Memory B cell (primary cell): ENCODE results near the gene ACOX2.

Experiments used
- ATAC-seq: fragments of 150-1000 bp; cut with Tn5 transposase; 2 replicates; pipeline ENCODE4 v1.10.0; 2021; ENCODE audit warnings: low read depth, mild to moderate bottlenecking, moderate library complexity
- DNase-seq, 2 donors: peaks; one replicate each; pipeline ENCODE4 v3.0.0; 2022; ENCODE audit warnings: low spot score in 2 of 2
- H3K27ac Mint-ChIP-seq: one replicate; pipeline ENCODE4 v1.8.0; 2022; ENCODE audit warnings: mild to moderate bottlenecking, moderate library complexity, mixed read lengths
- H3K27me3 Mint-ChIP-seq: one replicate; pipeline ENCODE4 v1.8.0; 2022; ENCODE audit warnings: mixed read lengths
- H3K36me3 Mint-ChIP-seq: one replicate; pipeline ENCODE4 v1.8.0; 2022; ENCODE audit warnings: mild to moderate bottlenecking, mixed read lengths
- H3K4me1 Mint-ChIP-seq: one replicate; pipeline ENCODE4 v1.8.0; 2022; ENCODE audit warnings: mixed read lengths
- H3K4me3 Mint-ChIP-seq: one replicate; pipeline ENCODE4 v1.8.0; 2022; ENCODE audit warnings: mild to moderate bottlenecking, moderate library complexity, mixed read lengths
- H3K9me3 Mint-ChIP-seq: one replicate; pipeline ENCODE4 v1.8.0; 2022; ENCODE audit warnings: mixed read lengths

Gene ACOX2

DNA sequence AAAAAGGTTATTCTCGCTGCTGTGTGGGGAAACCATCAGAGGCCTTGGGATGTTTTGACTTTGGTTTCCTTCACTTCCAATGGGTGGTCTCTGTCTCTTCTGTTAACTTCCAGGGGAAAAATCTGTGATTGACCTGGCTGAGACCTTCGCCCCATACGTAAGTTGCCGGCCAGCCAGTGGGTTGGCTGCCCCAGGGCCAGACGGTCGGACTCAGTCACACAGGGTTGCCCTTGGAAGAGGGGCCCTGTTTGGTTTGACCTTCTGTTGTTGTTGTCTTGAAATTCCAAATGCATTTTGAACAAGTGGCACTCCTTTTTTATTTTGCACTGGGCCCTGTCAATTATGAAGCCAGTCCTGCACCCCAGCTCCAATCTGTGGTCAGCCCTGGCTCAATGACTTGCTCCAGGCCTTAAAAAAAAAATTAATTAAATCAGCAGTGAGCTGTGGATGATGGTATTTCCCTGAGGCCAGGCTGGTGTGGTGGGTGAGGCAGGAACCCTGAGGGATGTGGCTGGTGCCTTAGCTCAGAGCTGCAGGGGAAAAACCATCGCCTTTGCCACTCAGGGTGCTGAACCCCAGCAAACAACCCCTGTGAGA, 35.7 kb upstream of the ACOX2 start:
- H3K4me3 Mint-ChIP-seq: no peak overlapping the region
- peaks cover 2% of the 10 kb centered on the region for H3K9me3 Mint-ChIP-seq
- H3K27ac Mint-ChIP-seq: no peak overlapping the region
- H3K27me3 Mint-ChIP-seq: peaks cover 10% of the 10 kb centered on the region
- no peaks in the 10 kb centered on the region for H3K36me3 Mint-ChIP-seq
- peaks cover 7% of the 10 kb centered on the region for H3K4me1 Mint-ChIP-seq
- no peak for DNase-seq
- no peak for ATAC-seq

DNA sequence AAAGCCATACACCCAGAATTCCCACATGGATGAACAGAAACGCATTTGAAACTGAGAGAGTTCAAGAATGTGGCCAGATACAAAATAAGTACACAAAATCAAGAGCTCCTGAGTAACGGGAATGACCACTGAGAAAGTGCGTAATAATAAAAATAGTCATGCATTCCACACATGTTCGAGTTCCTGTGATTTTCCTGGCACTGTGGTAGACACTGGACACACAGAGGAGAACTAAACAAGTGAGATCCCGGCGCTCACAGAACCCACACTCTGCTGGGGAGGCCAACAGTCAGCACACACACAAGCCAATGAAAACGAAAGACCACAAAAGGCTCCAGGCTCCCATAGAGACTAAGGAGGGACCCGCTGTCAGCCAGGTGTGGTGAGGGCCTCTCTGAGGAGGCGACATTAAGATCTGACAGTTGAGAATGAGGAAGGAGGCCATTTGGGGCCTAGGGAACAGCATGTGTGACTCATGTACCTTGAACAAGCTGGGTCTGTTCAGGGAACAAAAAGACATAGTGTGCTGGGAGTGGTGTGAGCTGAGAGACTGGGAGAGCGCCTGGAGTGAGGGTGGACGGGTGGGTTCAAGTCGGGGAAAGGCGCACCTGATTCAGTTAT, 35.1 kb upstream of the ACOX2 start:
- ATAC-seq (no peak), DNase-seq (no peak)
- Mint-ChIP-seq H3K27me3 (peaks cover 7% of the 10 kb centered on the region), H3K27ac (no peak overlapping the region), H3K36me3 (no peaks in the 10 kb centered on the region), H3K4me1 (peaks cover 7% of the 10 kb centered on the region), H3K9me3 (peaks cover 2% of the 10 kb centered on the region), H3K4me3 (no peak overlapping the region)

DNA sequence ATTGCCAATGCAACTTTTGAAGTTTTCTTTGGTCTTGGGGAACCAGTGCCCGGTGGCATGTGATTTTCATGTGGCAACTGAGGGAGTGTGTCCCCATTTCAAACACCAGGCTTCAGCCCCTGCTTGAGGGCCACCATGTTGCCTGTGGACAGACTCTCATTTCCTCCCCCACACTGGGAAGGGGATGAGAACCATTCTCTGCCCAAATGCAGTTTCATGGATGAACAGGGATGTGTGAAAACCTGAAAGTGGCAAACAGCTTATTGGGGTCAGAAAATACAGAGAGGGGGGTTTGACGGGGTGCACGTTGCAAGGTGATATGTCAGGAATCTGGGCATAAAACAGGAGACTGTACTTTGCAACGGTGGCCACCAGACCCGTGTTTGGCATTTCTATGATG, 33.9 kb upstream of the ACOX2 start:
- H3K9me3 Mint-ChIP-seq: peaks cover 2% of the 10 kb centered on the region
- no peaks in the 10 kb centered on the region for H3K36me3 Mint-ChIP-seq
- no peak overlapping the region for H3K4me3 Mint-ChIP-seq
- H3K27ac Mint-ChIP-seq: no peak overlapping the region
- H3K27me3 Mint-ChIP-seq: peaks cover 7% of the 10 kb centered on the region
- ATAC-seq (no peak), DNase-seq (no peak)
- peaks cover 7% of the 10 kb centered on the region for H3K4me1 Mint-ChIP-seq

DNA sequence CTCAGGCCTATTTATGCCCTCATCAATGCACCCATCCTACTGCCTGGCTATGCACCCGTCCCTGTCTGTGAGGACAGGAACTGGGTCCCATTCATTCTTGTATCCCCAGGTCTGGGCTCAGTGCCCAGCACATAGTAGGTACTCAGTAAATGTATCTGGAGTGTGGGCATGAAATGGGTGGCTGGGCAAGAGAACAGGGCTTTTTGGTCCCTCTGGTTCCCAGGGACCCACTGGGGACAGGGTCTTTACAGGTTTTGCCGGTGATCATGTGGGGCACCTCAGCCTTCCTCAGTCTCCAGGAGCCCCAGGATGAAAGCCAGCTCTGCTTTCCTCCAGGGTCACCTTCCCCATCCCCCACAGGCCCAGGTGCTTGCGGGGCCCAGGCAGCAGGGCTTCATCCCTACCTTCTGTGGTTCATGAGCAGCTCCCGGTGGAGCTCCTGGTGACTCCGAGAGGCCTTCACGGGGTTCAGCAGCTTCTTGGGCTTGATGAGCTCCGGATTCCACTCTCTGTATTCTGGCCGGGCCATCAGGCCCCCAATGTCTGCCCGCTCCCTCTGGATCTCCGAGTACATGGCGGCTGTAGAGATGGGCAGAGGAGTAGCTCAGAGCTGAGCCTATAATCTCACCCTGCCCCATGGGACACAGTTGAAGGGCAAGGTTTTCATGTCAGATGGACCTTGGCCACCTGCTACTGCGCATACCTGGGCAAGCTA, 32.5 kb upstream of the ACOX2 start:
- Mint-ChIP-seq H3K27me3 (peaks cover 7% of the 10 kb centered on the region), H3K9me3 (peaks cover 2% of the 10 kb centered on the region), H3K4me3 (peak overlapping the region; percentile 85), H3K27ac (no peak overlapping the region), H3K4me1 (peaks cover 7% of the 10 kb centered on the region), H3K36me3 (no peaks in the 10 kb centered on the region)
- DNase-seq (no peak), ATAC-seq (no peak)

DNA sequence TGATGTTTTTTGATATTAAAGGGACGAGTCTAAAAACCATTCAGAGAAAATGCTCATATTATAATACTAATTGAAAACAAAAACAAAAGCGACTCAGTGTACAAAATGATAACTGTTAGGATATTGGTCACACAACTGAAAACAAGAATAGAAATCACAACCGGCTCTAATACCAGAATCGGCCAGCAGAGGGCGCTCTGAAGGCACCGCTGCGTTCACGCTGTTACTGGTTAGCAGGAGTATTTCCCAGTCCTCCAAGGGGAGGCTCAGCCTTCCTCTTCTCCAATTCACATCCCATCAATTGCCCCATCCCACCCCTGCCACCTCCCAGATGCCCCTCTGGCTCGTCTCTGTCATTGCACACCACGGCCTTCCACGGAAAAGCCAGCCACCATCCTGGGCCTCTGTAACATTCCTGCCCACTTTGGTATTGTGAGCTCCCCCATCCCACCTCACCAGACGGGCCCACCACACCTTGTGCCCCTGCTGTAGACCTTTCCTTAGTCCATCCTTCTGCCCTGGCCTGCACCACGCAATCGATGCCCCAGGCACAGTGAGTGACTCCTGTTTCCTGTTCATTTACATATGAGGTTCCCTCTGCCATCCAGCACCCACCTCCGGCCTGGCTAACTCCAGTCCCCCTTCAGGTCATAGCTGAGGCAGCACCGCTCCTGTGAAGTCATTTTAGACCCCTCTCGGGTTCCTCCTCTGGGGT, 31.7 kb upstream of the ACOX2 start:
- DNase-seq (peak; percentile 72 to 80), ATAC-seq (peak; percentile 61)
- Mint-ChIP-seq H3K9me3 (peaks cover 5% of the 10 kb centered on the region), H3K27me3 (peaks cover 5% of the 10 kb centered on the region), H3K36me3 (no peaks in the 10 kb centered on the region), H3K4me3 (peak overlapping the region; percentile 85), H3K27ac (no peak overlapping the region), H3K4me1 (peaks cover 7% of the 10 kb centered on the region)

DNA sequence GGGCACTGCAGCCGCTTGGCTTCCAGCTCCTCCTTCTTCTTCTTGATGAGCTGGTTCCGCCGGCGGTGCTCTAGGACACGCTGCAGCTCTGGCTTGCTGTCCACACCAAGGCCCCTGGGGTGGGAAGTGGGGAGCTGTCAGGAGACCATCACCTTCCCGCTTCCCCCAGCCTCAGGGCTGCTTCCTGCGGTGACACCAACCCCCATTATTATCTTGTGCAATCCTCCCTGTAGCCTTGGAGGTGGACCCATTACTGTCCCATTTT, 30.2 kb upstream of the ACOX2 start:
- Mint-ChIP-seq H3K27me3 (peaks cover 9% of the 10 kb centered on the region), H3K36me3 (no peaks in the 10 kb centered on the region), H3K9me3 (peaks cover 5% of the 10 kb centered on the region), H3K27ac (no peak overlapping the region), H3K4me1 (peaks cover 7% of the 10 kb centered on the region), H3K4me3 (no peak overlapping the region)
- DNase-seq (no peak), ATAC-seq (no peak)

DNA sequence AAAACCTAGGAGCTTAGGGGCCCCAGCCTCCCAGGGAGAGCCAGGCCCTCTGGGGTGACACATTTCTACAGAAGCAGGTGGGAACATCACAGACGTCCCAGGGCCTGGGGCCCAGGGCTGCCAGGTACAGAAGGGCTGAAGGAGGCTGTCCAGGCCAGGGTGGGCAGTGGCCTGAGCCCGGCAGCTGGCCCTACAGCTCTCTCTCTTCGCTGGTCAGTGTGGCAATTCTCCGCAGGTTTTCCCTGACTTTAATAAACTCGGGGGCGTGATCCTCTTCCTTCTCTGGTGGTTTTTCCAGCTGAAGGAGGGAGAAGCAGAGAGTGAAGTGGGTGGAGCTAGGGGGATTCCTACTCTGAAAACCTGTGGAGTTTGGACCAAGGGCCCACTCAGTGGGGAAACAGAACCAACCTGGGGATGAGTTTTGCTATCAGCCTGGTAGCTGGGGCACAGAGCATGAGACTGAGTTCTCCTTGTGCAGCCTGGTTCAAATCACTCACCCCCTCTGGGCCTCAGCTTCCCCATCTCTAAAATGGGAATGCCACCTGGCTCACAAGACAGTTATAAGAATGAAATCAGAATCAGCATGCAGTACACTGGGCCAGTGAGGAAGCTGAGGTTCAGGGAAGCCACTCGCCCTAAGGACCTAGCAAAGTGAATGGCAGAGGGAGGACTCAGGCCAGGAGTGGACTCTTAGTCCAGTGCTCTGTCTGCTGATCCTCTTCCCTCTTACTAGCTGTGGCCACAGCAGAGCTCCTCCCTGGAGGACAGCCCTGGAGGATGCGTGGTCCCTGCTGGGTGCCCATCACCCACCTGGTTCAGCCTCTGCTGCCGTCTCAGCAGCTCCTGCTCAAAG, 29.6 kb upstream of the ACOX2 start:
- ATAC-seq (no peak), DNase-seq (no peak)
- no peaks in the 10 kb centered on the region for H3K36me3 Mint-ChIP-seq
- peaks cover 7% of the 10 kb centered on the region for H3K4me1 Mint-ChIP-seq
- H3K4me3 Mint-ChIP-seq: no peak overlapping the region
- peaks cover 8% of the 10 kb centered on the region for H3K27me3 Mint-ChIP-seq
- peaks cover 4% of the 10 kb centered on the region for H3K9me3 Mint-ChIP-seq
- no peak overlapping the region for H3K27ac Mint-ChIP-seq

DNA sequence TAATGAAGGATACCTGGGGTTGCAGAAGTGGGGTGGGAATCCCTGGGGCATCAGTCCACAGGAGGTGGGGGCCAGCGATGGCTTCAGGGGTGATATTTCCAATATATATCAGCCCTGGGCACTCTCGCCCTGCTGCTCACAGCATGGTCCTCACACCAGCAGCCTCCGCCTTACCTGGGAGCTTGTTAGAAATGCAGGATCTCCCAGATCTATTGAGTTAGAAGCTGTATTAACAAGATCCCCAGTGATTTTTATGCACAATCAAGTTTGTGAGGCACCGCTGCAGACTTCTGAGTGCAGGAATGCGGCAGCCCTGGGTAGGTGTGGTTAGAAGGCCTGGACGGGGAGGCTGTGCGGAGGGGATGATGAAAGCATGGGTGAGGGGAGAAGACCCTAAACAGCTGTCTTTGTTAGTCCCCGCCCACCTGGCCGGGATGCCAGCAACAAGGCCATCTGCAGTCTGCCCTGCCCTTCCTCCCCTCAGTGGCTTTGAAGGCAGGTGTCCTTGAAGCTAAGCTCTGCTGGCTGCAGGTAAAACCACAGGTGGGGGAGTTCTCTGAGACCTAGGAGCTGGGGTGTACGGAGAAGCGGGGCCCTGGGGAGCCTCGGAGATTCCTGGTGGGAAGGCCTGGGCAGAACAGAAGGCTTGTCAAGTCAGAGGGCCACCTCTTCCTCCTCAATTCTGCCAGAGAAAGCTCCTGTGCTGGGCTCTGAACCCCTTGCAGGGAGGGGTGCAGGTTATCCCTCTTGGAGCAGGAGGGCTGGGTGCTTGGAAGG, 28.8 kb upstream of the ACOX2 start:
- DNase-seq (no peak), ATAC-seq (no peak)
- Mint-ChIP-seq H3K4me3 (no peak overlapping the region), H3K27me3 (peaks cover 8% of the 10 kb centered on the region), H3K9me3 (peaks cover 4% of the 10 kb centered on the region), H3K36me3 (no peaks in the 10 kb centered on the region), H3K4me1 (peaks cover 7% of the 10 kb centered on the region), H3K27ac (no peak overlapping the region)

DNA sequence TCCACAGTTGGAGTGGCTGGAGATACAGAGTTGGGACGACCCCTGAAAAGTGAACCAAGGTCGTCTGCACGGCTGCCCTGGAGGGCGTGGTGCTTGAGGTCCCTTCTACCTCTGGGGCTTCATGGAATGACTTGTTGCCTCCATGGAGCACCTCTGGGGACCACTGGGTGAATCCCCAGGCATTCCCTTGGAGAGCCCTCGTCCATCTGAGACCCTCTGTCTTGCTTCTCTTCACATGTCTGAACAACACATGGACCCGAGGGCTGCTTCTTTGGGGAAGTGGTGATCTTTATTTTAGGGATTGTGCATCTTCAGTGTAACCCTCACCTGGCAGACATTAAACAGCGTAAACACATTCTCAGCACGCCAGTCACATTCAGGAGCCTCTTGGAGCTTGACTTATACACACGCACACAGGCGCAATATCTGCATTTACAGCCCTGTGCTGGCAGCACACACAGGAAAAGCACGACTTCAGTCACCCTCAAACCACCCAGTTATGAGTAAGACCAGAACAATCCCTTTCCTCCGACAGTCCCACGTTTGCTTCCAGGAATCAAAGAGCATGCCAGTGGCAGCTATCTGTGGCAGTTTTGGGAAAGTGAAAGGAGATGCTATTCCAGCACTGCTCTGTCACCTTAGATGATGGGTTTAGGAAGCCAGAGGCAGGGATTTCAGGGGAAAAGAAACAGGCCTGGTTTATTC, 27.6 kb upstream of the ACOX2 start:
- no peak for ATAC-seq
- no peak for DNase-seq
- peaks cover 7% of the 10 kb centered on the region for H3K4me1 Mint-ChIP-seq
- peaks cover 4% of the 10 kb centered on the region for H3K9me3 Mint-ChIP-seq
- no peak overlapping the region for H3K27ac Mint-ChIP-seq
- H3K36me3 Mint-ChIP-seq: no peaks in the 10 kb centered on the region
- peaks cover 8% of the 10 kb centered on the region for H3K27me3 Mint-ChIP-seq
- no peak overlapping the region for H3K4me3 Mint-ChIP-seq

DNA sequence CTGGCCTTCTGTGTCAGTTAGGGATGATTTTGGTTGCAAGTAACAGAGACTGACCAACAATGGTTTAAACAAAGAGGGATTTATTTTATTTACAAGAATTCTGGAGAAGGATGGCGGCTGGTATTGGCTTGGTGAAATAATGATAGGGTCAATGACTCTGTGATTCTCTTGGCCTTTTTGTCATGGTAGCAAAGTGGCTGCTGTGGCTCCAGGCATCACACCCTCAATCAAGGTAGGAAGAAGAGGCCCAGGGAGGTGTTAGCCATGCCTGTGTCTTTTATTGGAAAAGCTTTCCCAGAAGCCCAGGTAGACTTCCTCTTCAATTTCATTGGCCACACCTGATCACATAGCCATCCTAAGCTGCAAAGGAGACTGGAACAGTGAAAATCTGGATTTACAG, 27.1 kb upstream of the ACOX2 start:
- H3K4me3 Mint-ChIP-seq: no peak overlapping the region
- peaks cover 5% of the 10 kb centered on the region for H3K4me1 Mint-ChIP-seq
- no peak for ATAC-seq
- peaks cover 8% of the 10 kb centered on the region for H3K27me3 Mint-ChIP-seq
- no peak overlapping the region for H3K27ac Mint-ChIP-seq
- H3K9me3 Mint-ChIP-seq: peaks cover 4% of the 10 kb centered on the region
- H3K36me3 Mint-ChIP-seq: no peaks in the 10 kb centered on the region
- DNase-seq: no peak

DNA sequence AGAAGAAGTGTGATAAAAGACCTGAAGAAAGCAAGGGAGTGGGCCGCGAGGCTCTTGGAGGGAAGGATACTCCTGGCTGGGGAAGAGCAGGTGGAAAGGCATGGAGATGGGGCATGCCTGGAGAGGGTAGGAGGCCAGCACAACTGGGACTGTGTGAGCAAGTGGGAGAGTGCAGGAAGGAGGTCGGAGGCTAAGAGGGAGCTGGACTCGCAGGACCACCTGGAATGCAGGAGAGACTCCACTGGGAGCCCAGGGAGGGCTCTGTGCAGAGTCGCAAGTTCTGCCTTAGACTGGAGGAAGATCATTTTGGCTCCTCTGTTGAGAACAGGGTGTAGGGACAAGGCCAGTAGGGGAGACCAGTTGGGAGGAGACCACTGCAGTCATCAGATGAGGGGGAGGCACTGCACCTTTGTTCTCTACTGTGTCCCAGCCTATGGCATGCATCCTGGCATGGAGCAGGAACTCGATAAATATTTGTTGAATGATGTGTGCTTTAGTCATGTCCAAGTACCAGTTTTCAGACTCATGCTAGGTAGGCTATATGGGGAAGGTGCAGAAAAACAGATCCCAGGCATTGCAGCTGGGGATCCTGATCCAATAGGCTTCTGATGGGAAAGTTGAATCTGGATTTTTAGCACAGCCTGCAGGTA, 26.5 kb upstream of the ACOX2 start:
- Mint-ChIP-seq H3K4me3 (no peak overlapping the region), H3K36me3 (no peaks in the 10 kb centered on the region), H3K9me3 (peaks cover 4% of the 10 kb centered on the region), H3K27me3 (peaks cover 8% of the 10 kb centered on the region), H3K4me1 (no peaks in the 10 kb centered on the region), H3K27ac (no peak overlapping the region)
- no peak for ATAC-seq
- DNase-seq: no peak

DNA sequence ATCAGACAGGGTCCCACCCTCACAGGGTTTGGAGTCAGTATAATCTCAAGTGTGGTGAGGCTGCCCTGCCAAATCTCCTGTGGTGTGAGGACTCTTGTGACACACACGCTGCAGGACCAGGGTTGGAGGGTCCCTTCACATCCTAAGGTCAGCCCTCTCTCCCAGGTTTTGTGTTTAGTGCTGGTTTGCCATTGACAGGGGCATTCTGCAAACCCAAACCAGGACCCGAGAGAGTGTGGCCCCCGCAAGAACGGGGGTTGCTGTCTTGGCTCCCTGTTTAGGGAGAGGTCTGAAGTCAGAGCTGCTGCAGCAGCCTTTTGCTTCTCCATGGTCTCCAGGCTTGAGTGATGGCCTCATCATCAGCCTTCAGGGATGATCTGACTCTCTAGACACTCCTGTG, 25.5 kb upstream of the ACOX2 start:
- ATAC-seq: no peak
- Mint-ChIP-seq H3K27me3 (peaks cover 8% of the 10 kb centered on the region), H3K36me3 (no peaks in the 10 kb centered on the region), H3K27ac (no peak overlapping the region), H3K4me1 (no peaks in the 10 kb centered on the region), H3K4me3 (no peak overlapping the region), H3K9me3 (peaks cover 4% of the 10 kb centered on the region)
- no peak for DNase-seq
